ENCODE data around the gene VOPP1. TPM values are rescaled to one million over a fixed set of nuclear protein-coding genes. Genes with fewer than 3 reads are reported as not detected.
A peak's percentile ranks its signal among the peaks of the same experiment; 100 is the strongest.

Gene VOPP1
- total RNA-seq, 1 donor from 2014 or later, result 97.9 TPM

GRCh38 chr7:55550010-55550663 is 22.2 kb downstream of the VOPP1 start:
- H3K4me3 ChIP-seq (ENCODE audit: low read depth, low read length), result no peak overlapping the region
- H3K36me3 ChIP-seq (ENCODE audit: control insufficient read depth, insufficient read depth, low read length), result no peaks in the 10 kb centered on the region
- no peaks in the 10 kb centered on the region for H3K27me3 ChIP-seq (ENCODE audit: control insufficient read depth, insufficient read depth, low read length)
- DNase-seq (ENCODE audit: low read depth) (no peak), FAIRE-seq (no peak)
- peak; percentile 14 for TF ChIP-seq CTCF (IDR thresholded peaks at IDR 0.05; ENCODE audit: insufficient read depth, low read length, severe bottlenecking)

GRCh38 chr7:55549457-55549856 is 22.8 kb downstream of the VOPP1 start:
- H3K27me3 ChIP-seq (ENCODE audit: control insufficient read depth, insufficient read depth, low read length), result no peaks in the 10 kb centered on the region
- no peak for TF ChIP-seq CTCF (IDR thresholded peaks at IDR 0.05; ENCODE audit: insufficient read depth, low read length, severe bottlenecking)
- DNase-seq (ENCODE audit: low read depth) (no peak), FAIRE-seq (no peak)
- H3K4me3 ChIP-seq (ENCODE audit: low read depth, low read length), result no peak overlapping the region
- no peaks in the 10 kb centered on the region for H3K36me3 ChIP-seq (ENCODE audit: control insufficient read depth, insufficient read depth, low read length)

GRCh38 chr7:55548295-55548731 is 24.0 kb downstream of the VOPP1 start:
- no peaks in the 10 kb centered on the region for H3K36me3 ChIP-seq (ENCODE audit: control insufficient read depth, insufficient read depth, low read length)
- FAIRE-seq, result no peak
- DNase-seq (ENCODE audit: low read depth), result no peak
- TF ChIP-seq CTCF (IDR thresholded peaks at IDR 0.05; ENCODE audit: insufficient read depth, low read length, severe bottlenecking), result no peak
- H3K4me3 ChIP-seq (ENCODE audit: low read depth, low read length), result no peak overlapping the region
- no peaks in the 10 kb centered on the region for H3K27me3 ChIP-seq (ENCODE audit: control insufficient read depth, insufficient read depth, low read length)

GRCh38 chr7:55546814-55547213 is 25.5 kb downstream of the VOPP1 start:
- DNase-seq (ENCODE audit: low read depth), result peak; percentile 95
- no peak for FAIRE-seq
- TF ChIP-seq CTCF (IDR thresholded peaks at IDR 0.05; ENCODE audit: insufficient read depth, low read length, severe bottlenecking), result no peak
- Histone ChIP-seq H3K36me3 (ENCODE audit: control insufficient read depth, insufficient read depth, low read length) (no peaks in the 10 kb centered on the region), H3K4me3 (ENCODE audit: low read depth, low read length) (no peak overlapping the region), H3K27me3 (ENCODE audit: control insufficient read depth, insufficient read depth, low read length) (no peaks in the 10 kb centered on the region)

GRCh38 chr7:55545496-55545895 is 26.8 kb downstream of the VOPP1 start:
- peak; percentile 7 for FAIRE-seq
- no peaks in the 10 kb centered on the region for H3K27me3 ChIP-seq (ENCODE audit: control insufficient read depth, insufficient read depth, low read length)
- H3K36me3 ChIP-seq (ENCODE audit: control insufficient read depth, insufficient read depth, low read length), result no peaks in the 10 kb centered on the region
- TF ChIP-seq CTCF (IDR thresholded peaks at IDR 0.05; ENCODE audit: insufficient read depth, low read length, severe bottlenecking), result peak; percentile 47
- H3K4me3 ChIP-seq (ENCODE audit: low read depth, low read length), result no peak overlapping the region
- peak; percentile 93 for DNase-seq (ENCODE audit: low read depth)
